Stimulated activated CD8-positive, alpha-beta memory T cell treated with anti-CD3 and anti-CD28 coated beads, Interleukin-15, amount 100 ng/mL, for 1 hour (primary cell): ENCODE measurements around the gene CCDC182.

Experiments used
- DNase-seq: peaks from one replicate; pipeline ENCODE4 v3.0.0-alpha.2; 2020; ENCODE audit warnings: low read depth

CCDC182 gene

GRCh38 chr17:57745242-57745641, at the start of gene CCDC182:
CCDC182 (minus strand) TSS chr17:57745299; CDS start chr17:57745272, 27 bp downstream.
- no peak for DNase-seq

GRCh38 chr17:57794841-57795240, 49.7 kb upstream of the CCDC182 start:
- DNase-seq = no peak

- DNase-seq = no peak
These were observed 43.6 kb upstream of the CCDC182 start for GRCh38 chr17:57788725-57789124.

GRCh38 chr17:57785022-57785421, 39.9 kb upstream of the CCDC182 start:
- no peak for DNase-seq

- no peak for DNase-seq
These were observed 39.3 kb upstream of the CCDC182 start for GRCh38 chr17:57784226-57784895.

GRCh38 chr17:57783338-57783742, 38.2 kb upstream of the CCDC182 start:
- DNase-seq = peak; percentile 35

- DNase-seq = no peak
These were observed 37.7 kb upstream of the CCDC182 start for GRCh38 chr17:57782647-57783337.

- no peak for DNase-seq
These were observed 37.0 kb upstream of the CCDC182 start for GRCh38 chr17:57782062-57782490.

- no peak for DNase-seq
These were observed 36.4 kb upstream of the CCDC182 start for GRCh38 chr17:57781386-57782061.

GRCh38 chr17:57779706-57780105, 34.6 kb upstream of the CCDC182 start:
- DNase-seq = no peak

GRCh38 chr17:57778306-57778705, 33.2 kb upstream of the CCDC182 start:
- no peak for DNase-seq

- no peak for DNase-seq
These were observed 31.3 kb upstream of the CCDC182 start for GRCh38 chr17:57776366-57776765.

GRCh38 chr17:57774872-57775271, 29.8 kb upstream of the CCDC182 start:
- no peak for DNase-seq

GRCh38 chr17:57773557-57773956, 28.5 kb upstream of the CCDC182 start:
- no peak for DNase-seq

GRCh38 chr17:57772774-57773173, 27.7 kb upstream of the CCDC182 start:
- no peak for DNase-seq

GRCh38 chr17:57767561-57767960, 22.5 kb upstream of the CCDC182 start:
- no peak for DNase-seq

- DNase-seq = no peak
These were observed 21.3 kb upstream of the CCDC182 start for GRCh38 chr17:57766318-57766943.

GRCh38 chr17:57762452-57763395, 17.6 kb upstream of the CCDC182 start:
- no peak for DNase-seq

- DNase-seq = no peak
These were observed 16.8 kb upstream of the CCDC182 start for GRCh38 chr17:57761887-57762286.

GRCh38 chr17:57760046-57760445, 14.9 kb upstream of the CCDC182 start:
- no peak for DNase-seq

- no peak for DNase-seq
These were observed 13.6 kb upstream of the CCDC182 start for GRCh38 chr17:57758654-57759053.
